GM18858 (cell line): ENCODE measurements around the gene THBS3.
"Not testable (repeated sequence)": the region's sequence is repeated elsewhere in the genome, so short reads cannot be mapped to it uniquely, and the experiment has no call there.

Source experiments
- ATAC-seq: cut with Tn5 transposase; IDR thresholded peaks from one replicate; pipeline ENCODE4 v1.9.1; 2021; ENCODE audit not compliant: unreplicated experiment

THBS3 gene

GRCh38 chr1:155208541-155209311 lies 1.0 kb upstream of the THBS3 start, which contains the start of gene MTX1:
TSS of gene MTX1 (plus strand) at chr1:155208695. CDS start at chr1:155208805, 110 bp downstream.
- no peak for ATAC-seq

- no peak for ATAC-seq
Observed at GRCh38 chr1:155206891-155207805, 549 bp downstream of the THBS3 start.

DNA sequence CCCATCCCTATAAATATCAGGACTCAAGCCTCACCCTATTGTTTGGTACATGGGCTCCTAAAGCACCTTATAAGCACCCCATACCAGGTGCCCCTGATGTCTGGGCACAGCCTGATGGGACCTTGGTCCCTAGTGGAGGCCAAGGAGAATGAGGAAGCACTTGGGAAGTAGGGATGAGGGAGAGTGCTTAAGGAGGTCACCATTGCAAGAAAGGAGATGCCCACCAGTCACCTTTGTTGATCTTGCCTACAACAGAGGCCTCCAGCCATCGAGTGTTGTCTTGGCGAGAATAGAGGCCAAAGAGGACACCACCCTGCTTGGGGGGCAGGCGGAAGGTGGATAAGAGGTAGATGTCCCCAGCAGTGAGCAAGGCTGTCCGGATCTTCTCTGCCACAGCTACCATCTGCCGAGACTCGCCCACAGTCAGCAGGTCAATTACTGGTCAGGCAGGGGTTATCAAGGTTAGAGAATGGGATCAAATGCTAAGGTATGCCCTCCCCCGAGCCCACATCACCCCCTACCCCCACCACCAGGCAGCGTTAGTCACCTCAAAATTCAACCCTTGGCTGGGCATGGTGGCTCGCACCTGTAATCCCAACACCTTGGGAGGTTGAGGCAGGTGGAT lies 1.6 kb downstream of the THBS3 start:
- no peak for ATAC-seq

GRCh38 chr1:155205035-155205434 lies 2.7 kb downstream of the THBS3 start:
- ATAC-seq, result no peak

GRCh38 chr1:155202731-155203515 lies 4.8 kb downstream of the THBS3 start:
- no peak for ATAC-seq

DNA sequence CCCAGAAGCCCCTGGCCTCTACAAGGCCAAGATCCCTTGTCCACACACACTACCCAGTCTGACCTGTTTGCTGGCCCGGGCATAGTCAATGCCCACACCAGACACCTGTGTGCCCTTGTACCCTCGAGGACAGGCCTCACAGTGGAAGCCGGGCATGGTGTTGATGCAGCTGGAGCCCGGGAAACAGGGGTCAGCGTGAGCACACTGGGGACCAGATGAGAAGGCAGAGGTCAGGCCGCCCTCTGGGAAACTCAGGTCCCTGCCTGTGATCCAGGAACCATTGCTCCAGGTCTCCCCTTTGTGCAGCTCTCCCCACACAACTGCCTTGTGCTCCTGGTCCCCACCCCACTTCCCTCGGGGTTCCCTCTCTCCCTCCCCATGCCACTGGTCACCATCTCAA lies 5.5 kb downstream of the THBS3 start:
- ATAC-seq, result no peak

DNA sequence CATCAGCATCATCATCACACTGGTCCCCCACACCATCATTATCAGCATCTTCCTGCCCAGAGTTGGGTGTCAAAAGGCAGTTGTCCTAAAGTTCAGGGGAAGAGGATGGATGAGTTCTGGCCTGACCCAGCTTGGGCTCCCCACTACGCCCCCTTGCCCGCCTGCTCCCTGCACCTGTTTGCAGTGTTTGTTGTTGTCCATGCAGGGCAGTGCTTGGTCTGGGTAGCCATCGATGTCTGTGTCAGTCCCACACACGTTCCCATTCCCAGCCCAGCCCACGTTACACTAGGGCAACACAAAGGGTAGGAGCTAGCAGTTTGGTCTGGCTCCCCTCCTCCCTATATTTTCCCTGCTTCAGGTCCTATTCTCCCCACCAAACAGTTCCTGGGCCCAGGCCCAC lies 6.8 kb downstream of the THBS3 start:
- ATAC-seq, result no peak

DNA sequence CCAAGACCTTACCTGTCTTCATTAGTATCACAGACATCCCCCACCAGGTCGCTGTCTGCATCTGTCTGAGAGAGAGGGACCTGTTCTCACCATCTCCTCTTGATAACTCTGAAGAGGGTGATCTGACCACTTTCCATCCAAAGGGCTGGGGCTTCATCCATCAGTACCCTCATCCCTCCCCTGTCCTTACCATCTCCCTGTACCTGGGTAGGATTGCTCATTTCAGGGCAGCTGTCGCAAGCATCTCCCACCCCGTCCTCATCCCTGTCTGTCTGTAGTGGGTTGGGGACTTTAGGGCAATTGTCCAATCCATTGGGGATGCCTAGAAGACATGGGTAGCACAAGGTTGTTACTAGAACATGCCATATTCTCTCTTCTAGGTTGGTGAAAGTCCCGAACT lies 7.9 kb downstream of the THBS3 start:
- no peak for ATAC-seq

- ATAC-seq, result no peak
Observed at GRCh38 chr1:155198547-155198906, 9.2 kb downstream of the THBS3 start.

GRCh38 chr1:155197901-155198546 lies 9.7 kb downstream of the THBS3 start:
- ATAC-seq, result no peak

- no peak for ATAC-seq
Observed at GRCh38 chr1:155196893-155197638, 10.6 kb downstream of the THBS3 start.

DNA sequence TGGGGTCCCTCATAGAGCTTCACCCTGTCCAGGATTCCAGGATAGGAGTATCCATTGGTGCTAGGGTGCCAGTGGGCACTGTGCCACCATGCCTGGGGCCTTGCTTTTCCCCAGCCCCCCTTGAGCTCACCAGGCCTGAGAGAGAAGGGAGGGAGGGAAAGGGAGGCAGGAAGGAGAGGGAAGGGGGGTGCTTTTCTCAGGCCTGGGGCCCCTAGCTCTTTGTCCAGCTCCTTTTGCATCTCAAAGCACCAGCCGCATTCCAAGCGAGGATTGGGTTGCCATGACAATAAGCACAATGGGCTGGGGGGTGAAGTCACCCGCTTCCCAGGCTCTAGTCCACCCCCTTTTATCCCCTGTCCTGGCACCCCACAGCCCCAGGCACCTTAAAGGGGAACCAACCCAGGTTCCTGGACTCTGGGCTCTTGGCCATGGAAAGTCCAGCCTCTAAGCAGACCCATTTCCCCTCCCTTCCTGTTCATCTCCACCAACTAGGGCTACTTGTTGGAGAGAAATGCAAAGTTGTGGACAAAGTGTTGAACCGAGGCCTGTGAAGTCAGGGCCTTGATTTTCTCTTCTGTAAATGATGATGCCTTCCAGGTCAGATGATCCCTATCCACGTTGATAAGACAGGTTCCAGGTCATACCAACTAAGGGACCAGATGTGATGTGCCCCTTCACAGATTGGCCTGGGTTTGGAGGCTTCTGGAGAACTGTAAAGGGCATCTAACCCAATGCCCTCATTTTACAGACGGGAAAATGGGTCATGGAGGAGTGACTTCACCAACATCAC lies 11.4 kb downstream of the THBS3 start:
- no peak for ATAC-seq

GRCh38 chr1:155195201-155196102 lies 12.2 kb downstream of the THBS3 start:
- no peak for ATAC-seq

DNA sequence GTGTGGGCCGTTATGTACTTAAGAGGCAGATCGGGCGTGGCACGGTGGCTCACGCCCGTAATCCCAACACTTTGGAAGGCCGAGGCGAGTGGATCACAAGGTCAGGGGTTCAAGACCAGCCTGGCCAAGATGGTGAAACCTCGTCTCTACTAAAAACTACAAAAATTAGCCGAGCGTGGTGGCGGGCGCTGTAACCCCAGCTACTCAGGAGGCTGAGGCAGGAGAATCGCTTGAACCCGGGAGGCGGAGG lies 13.8 kb downstream of the THBS3 start:
- not testable (repeated sequence) for ATAC-seq

DNA sequence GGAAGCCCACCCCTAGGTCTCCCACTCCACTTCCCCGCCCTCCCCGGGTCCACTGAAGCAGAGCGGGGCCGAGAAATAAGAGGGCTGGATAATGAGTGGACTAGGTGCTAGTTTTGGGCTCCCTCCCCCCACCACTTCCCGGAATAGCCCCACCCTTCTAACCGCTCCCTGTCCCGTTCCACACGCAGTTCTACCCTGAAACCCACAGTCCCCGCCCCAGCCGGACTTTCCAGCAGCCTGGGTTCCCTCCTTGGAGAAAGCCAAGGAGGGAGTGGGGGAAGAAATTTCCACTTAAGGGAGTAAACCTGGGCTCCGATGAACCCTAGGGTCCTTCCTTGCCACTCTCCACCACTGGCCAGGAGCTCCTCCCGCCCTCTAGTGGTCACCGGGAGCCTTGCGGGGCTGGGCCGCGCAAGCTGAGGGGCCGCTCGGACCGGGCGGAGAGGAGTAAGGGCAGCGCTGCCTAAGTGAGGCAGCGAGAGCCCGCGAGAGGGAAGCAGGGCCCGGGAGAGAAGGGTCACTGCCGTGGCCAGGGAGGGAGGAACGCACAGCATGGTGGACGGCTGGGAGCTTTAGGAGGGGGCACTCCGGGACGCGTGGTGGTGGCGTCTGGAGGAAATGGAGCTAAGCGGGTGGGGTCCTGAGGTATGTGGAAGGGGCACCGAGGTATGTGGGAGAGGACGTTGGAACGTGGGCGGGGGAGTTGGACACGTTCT lies 14.3 kb downstream of the THBS3 start:
- peak; percentile 58 for ATAC-seq

- ATAC-seq, result no peak
Observed at GRCh38 chr1:155192346-155193274, 15.1 kb downstream of the THBS3 start.
